Measurements from ENCODE around the gene EZH2. TPM values are rescaled to one million over a fixed set of nuclear protein-coding genes. Genes with fewer than 3 reads are reported as not detected.
A peak's percentile ranks its signal among the peaks of the same experiment; 100 is the strongest.

Gene EZH2
- total and polyA plus RNA-seq, 12 donors: 0.53 to 4.6 (median 1.4) TPM

- Histone ChIP-seq H3K4me3 (no peak overlapping the region), H3K27ac (no peak overlapping the region), H3K9me3 (no peaks in the 10 kb centered on the region), H3K4me1 (peaks cover 0 to 11% (median 0%) of the 10 kb centered on the region in 9 donors), H3K36me3 (no peaks in the 10 kb centered on the region), H3K27me3 (peaks cover 0 to 5% (median 0%) of the 10 kb centered on the region in 7 donors)
- ATAC-seq: no peak
- intact Hi-C loops (cut with DNase I): no loop called here
- WGBS, 2 donors: 77 to 80% methylated on average over 7 of the region's 7 CpGs
- DNase-seq: no peak
- TF ChIP-seq CTCF (IDR thresholded peaks at IDR 0.05): no peak
These were observed 31.1 kb upstream of the EZH2 start for GRCh38 chr7:148915211-148915610.

GRCh38 chr7:148914208-148914777 is 30.2 kb upstream of the EZH2 start:
- no peak for DNase-seq
- WGBS, 2 donors: 63 to 73% methylated on average over 10 of the region's 10 CpGs
- Histone ChIP-seq H3K36me3 (no peaks in the 10 kb centered on the region), H3K27me3 (peaks cover 0 to 12% (median 4%) of the 10 kb centered on the region in 7 donors), H3K9me3 (no peaks in the 10 kb centered on the region), H3K27ac (peak overlapping the region in 1 of 10 donors; percentile 40), H3K4me3 (no peak overlapping the region), H3K4me1 (peaks cover 0 to 11% (median 0%) of the 10 kb centered on the region in 9 donors)
- peak in 1 of 8 donors; percentile 25 for ATAC-seq
- intact Hi-C loops (cut with DNase I): no loop called here
- no peak for TF ChIP-seq CTCF (IDR thresholded peaks at IDR 0.05)

GRCh38 chr7:148912758-148913541 is 28.9 kb upstream of the EZH2 start:
- DNase-seq (no peak), ATAC-seq (no peak)
- peaks cover 0 to 24% (median 13%) of the 10 kb centered on the region in 7 donors for H3K27me3 ChIP-seq
- H3K4me1 ChIP-seq: peaks cover 0 to 11% (median 0%) of the 10 kb centered on the region in 9 donors
- no peaks in the 10 kb centered on the region for H3K9me3 ChIP-seq
- H3K36me3 ChIP-seq: no peaks in the 10 kb centered on the region
- intact Hi-C loops (cut with DNase I): no loop called here
- H3K27ac ChIP-seq: no peak overlapping the region
- no peak overlapping the region for H3K4me3 ChIP-seq
- 77 to 84% methylated on average over 8 of the region's 8 CpGs for WGBS, 2 donors
- no peak for TF ChIP-seq CTCF (IDR thresholded peaks at IDR 0.05)

GRCh38 chr7:148912151-148912550 is 28.1 kb upstream of the EZH2 start:
- TF ChIP-seq CTCF (IDR thresholded peaks at IDR 0.05): no peak
- intact Hi-C loops (cut with DNase I): no loop called here
- Histone ChIP-seq H3K27me3 (peaks cover 0 to 31% (median 13%) of the 10 kb centered on the region in 7 donors), H3K4me1 (peaks cover 0 to 11% (median 0%) of the 10 kb centered on the region in 9 donors), H3K27ac (no peak overlapping the region), H3K36me3 (no peaks in the 10 kb centered on the region), H3K9me3 (no peaks in the 10 kb centered on the region), H3K4me3 (no peak overlapping the region)
- DNase-seq (no peak), ATAC-seq (no peak)
- WGBS, 2 donors: 84 to 93% methylated on average over 4 of the region's 4 CpGs
